Dendritic cell treated with granulocyte-macrophage colony-stimulating factor and Interleukin-4, amounts not matched to agents 40 ng/mL and 50 ng/mL, for 4 days (primary cell): ENCODE measurements around the gene NRBF2.
"Not testable (repeated sequence)": the region's sequence is repeated elsewhere in the genome, so short reads cannot be mapped to it uniquely, and the experiment has no call there.

ENCODE experiments used
- H3K27ac Mint-ChIP-seq: one replicate; pipeline ENCODE4 v1.8.0; 2022; ENCODE audit warnings: mild to moderate bottlenecking, mixed read lengths
- H3K27me3 Mint-ChIP-seq: one replicate; pipeline ENCODE4 v1.8.0; 2022; ENCODE audit warnings: mild to moderate bottlenecking, mixed read lengths
- H3K36me3 Mint-ChIP-seq: one replicate; pipeline ENCODE4 v1.8.0; 2022; ENCODE audit warnings: low read depth, mixed read lengths
- H3K4me1 Mint-ChIP-seq: one replicate; pipeline ENCODE4 v1.8.0; 2022; ENCODE audit warnings: low read depth, mixed read lengths
- H3K4me3 Mint-ChIP-seq: one replicate; pipeline ENCODE4 v1.8.0; 2022; ENCODE audit warnings: mild to moderate bottlenecking, moderate library complexity, mixed read lengths
- H3K9me3 Mint-ChIP-seq: one replicate; pipeline ENCODE4 v1.8.0; 2022; ENCODE audit warnings: mixed read lengths
- intact Hi-C: fragments of 100-400 bp; cut with micrococcal nuclease; formaldehyde crosslinking; loops from one replicate; pipeline ENCODE4 v1.15.0; 2022

Gene NRBF2

DNA sequence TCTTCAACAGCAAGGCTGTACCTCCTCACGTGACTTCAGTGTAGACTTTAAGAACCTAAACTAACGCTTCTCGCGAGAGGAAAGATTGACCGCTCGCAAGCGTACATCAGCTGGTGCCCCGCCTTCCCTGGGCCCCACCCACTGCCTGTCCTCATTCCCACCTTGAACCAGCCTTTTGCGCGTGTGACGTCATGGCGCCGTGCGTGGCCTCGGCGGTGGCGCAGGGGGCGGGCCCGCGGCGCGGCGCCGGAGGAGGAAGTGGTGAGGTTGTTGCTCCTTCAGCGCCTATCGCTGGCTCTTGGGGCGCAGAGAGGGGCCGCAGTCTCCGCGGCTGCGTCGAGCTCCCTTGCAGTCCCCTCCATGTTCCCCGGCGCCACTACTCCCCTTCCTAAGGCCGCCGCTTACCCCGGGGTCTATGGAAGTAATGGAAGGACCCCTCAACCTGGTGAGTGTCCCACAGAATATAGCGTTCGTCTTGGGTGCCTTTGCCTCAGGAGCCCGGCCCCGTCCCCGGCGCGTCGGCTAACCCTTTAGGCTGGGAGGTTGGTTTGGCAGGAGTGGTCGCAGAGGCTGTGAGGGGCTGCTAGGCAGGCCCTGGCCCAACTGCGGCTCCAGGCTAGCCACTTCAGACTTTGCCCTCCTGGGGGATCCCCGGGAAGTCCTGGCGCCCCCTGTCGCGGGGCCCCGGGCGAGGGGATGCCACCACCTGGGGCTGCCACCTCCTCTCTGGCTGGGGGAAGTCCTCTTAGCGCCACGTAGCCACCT is at the start of gene NRBF2:
NRBF2 (plus strand) TSS at position 273 of the 765 bp plus-strand sequence; CDS start at position 416, 143 bp downstream.
- peaks cover 37% of the 10 kb centered on the region for H3K4me1 Mint-ChIP-seq
- H3K27me3 Mint-ChIP-seq, result peaks cover 16% of the 10 kb centered on the region
- peaks cover 18% of the 10 kb centered on the region for H3K36me3 Mint-ChIP-seq
- H3K27ac Mint-ChIP-seq, result peak within 1 kb of the TSS; percentile 94
- peak within 1 kb of the TSS; percentile 88 for H3K4me3 Mint-ChIP-seq
- peaks cover 21% of the 10 kb centered on the region for H3K9me3 Mint-ChIP-seq
- intact Hi-C loops, result no loop called here

DNA sequence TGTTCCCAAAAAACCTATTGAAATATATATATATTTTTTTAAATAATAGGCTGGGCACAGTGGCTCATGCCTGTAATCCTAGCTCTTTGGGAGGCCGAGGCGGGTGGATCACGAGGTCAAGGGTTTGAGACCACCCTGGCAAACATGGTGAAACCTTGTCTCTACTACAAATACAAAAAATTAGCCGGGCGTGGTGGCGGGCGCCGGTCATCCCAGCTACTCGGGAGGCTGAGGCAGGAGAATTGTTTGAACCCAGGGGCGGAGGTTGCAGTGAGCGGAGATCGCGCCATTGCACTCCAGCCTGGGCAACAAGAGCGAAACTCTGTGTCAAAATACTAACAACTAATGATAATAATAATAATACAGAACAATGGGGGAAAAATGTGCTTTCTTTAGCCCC is 49.7 kb upstream of the NRBF2 start:
- not testable (repeated sequence) for H3K4me3 Mint-ChIP-seq, H3K9me3 Mint-ChIP-seq, H3K27ac Mint-ChIP-seq, H3K4me1 Mint-ChIP-seq, H3K36me3 Mint-ChIP-seq
- H3K27me3 Mint-ChIP-seq, result peaks cover 20% of the 10 kb centered on the region
- intact Hi-C loops, result loop anchor here (5.0 to 10.0 kb wide), 3 partner anchors 71 to 266 kb away; partner anchors contain the start of gene EGR2

DNA sequence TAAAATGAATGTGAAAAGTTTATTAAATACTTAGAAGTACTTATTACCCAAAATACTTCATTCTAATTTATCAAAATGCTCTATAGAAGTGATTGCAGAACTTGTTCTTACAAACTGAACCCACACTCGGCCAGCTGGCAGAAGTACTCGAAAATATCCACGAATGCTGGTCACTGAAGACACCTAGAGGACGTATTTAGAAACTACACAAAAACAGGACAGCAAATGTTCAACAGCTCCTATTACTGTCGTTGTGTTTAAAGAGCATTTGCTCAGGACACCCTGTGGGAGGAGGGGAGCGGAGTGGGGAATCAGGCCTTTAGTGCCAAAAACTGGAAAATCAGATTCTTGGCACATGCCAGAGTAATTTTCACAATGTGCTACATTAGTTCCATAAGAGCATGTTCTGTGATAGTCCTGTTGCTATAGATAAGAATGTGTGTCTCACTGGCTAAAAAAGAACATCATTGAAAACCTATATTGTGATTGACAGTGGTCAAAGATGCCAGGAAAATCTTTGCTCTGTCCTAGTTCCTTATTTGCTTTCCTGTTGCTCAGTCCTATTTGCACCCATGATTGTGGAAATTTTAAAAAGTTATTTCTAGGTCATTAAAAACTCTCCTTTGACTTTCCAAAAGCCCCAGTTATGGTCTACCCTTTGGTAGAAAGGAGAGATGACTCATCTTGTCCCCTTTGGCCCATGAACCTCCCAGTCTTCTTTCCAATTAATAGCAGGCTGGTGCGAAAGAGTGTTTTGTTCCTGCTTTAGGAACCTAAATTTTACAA is 49.0 kb upstream of the NRBF2 start:
- H3K4me3 Mint-ChIP-seq, result no peak overlapping the region
- peaks cover 22% of the 10 kb centered on the region for H3K27me3 Mint-ChIP-seq
- H3K36me3 Mint-ChIP-seq, result no peaks in the 10 kb centered on the region
- H3K4me1 Mint-ChIP-seq, result no peaks in the 10 kb centered on the region
- no peaks in the 10 kb centered on the region for H3K9me3 Mint-ChIP-seq
- H3K27ac Mint-ChIP-seq, result no peak overlapping the region
- intact Hi-C loops, result loop anchor here (1.0 to 10.0 kb wide), 5 partner anchors 71 to 647 kb away; partner anchors contain the start of gene EGR2

DNA sequence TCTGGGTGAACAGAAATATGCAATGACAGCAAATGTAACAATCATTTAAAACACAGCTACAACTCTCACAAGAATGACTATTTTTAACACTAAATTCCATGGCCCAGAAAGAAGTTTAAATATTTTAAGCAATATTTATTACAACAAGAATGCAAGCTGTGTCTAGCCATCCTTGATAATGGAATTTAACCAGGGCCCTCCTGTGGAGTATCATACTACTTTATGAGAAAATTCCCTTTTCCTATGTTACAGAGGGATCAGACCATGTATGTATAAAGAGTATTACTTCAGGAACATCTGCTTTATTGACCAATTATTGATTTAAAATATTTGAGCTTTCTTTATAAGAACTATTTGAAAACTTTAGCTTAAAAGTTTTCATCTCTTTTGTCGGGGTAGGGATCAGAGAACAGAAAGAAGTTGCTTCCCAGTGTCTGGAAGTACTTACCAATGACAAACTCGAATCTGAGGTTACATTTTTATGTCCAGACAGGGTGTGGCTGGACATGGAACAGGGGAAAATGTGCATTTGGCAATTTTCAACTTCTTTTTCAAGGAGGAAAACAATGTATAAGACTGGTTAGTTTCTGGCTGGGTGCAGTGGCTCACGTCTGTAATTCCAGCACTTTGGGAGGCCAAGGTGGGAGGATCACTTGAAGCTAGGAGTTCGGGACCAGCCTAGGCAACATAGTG is 48.3 kb upstream of the NRBF2 start:
- Mint-ChIP-seq H3K27ac (no peak overlapping the region), H3K9me3 (no peaks in the 10 kb centered on the region), H3K4me1 (no peaks in the 10 kb centered on the region), H3K36me3 (no peaks in the 10 kb centered on the region), H3K27me3 (peaks cover 21% of the 10 kb centered on the region), H3K4me3 (no peak overlapping the region)
- intact Hi-C loops, result loop anchor here (1.0 to 10.0 kb wide), 5 partner anchors 70 to 648 kb away; partner anchors contain the start of gene EGR2

DNA sequence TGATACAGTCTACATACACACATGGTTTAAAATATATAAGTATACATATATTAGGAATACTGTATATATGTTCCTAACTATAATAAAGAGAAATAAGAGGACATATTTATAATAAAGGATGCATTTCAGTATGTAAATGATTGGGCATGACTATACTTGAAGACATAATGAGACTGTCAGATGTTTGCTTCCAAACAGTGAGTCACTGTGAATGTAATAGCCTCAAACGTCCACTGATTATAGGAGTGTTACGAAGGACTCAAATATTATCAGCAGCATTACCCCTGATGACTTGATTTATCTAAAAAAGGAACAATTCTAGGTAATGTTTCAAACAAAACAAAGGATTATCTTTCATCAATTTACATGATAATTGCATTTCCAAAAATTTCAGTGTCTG is 39.9 kb upstream of the NRBF2 start:
- Mint-ChIP-seq H3K27me3 (peaks cover 14% of the 10 kb centered on the region), H3K9me3 (no peaks in the 10 kb centered on the region), H3K27ac (no peak overlapping the region), H3K36me3 (no peaks in the 10 kb centered on the region), H3K4me1 (no peaks in the 10 kb centered on the region), H3K4me3 (no peak overlapping the region)
- intact Hi-C loops, result no loop called here

DNA sequence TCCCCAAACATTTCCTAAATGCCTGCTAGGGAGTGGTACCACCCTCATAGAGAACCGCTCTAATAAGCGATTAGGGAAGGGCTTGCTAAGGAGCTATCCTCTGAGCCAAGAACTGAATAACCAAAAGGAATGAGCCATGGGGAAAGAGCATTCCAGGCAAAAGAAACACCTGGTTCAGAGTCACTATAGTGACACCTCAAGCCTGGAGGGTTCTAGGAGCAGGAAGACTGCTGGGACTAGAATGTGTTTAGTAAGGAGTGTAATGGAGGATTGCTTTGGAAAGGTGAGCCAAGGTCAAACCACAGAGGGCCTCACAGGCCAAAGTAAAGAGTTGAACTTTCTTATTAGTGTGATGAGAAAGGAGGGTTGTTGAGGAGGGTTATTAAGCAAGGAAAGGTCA is 38.7 kb upstream of the NRBF2 start:
- no peaks in the 10 kb centered on the region for H3K9me3 Mint-ChIP-seq
- intact Hi-C loops, result no loop called here
- H3K36me3 Mint-ChIP-seq, result no peaks in the 10 kb centered on the region
- peaks cover 11% of the 10 kb centered on the region for H3K27me3 Mint-ChIP-seq
- H3K4me1 Mint-ChIP-seq, result no peaks in the 10 kb centered on the region
- no peak overlapping the region for H3K27ac Mint-ChIP-seq
- H3K4me3 Mint-ChIP-seq, result no peak overlapping the region

DNA sequence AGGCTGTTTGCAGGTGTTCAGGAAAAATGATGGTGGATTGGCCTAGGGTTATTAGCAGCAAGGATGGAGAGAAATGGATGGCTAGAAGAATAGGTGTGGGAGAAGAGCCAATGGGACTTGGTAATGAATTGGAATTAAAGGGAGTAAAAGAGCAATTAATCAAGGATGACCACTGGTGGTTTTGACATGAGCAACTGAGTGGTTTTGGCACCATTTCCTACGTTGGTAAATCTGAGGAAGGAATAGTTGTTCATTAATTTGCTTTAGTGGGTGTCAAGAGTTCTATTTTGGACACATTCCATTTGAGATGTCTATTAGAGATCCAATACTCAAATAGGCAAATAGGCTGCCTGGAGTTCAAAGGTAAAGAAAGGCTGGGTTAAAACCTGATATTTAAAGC is 38.2 kb upstream of the NRBF2 start:
- Mint-ChIP-seq H3K4me1 (no peaks in the 10 kb centered on the region), H3K4me3 (no peak overlapping the region), H3K9me3 (no peaks in the 10 kb centered on the region), H3K27ac (no peak overlapping the region), H3K27me3 (peaks cover 9% of the 10 kb centered on the region), H3K36me3 (no peaks in the 10 kb centered on the region)
- intact Hi-C loops, result no loop called here

DNA sequence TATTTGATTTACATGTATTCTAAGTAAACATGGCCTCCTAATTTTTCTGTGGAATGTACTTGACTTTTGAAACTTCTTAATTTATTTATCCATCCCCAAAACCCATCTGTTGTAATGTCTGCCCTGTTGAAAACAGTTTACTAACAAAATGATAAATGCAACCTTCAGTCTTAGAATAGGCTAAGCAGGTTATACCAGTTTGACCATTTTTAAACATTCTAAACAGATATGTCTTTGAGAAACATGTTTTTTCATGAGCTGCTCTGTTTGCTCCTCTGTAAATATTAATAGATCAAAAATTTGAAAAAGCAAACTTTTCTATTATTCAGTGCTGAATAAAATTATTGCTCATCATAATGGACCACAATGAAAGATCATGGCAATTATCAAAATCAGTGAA is 33.4 kb upstream of the NRBF2 start:
- H3K9me3 Mint-ChIP-seq, result no peaks in the 10 kb centered on the region
- peaks cover 15% of the 10 kb centered on the region for H3K27me3 Mint-ChIP-seq
- no peaks in the 10 kb centered on the region for H3K36me3 Mint-ChIP-seq
- no peak overlapping the region for H3K4me3 Mint-ChIP-seq
- H3K27ac Mint-ChIP-seq, result no peak overlapping the region
- H3K4me1 Mint-ChIP-seq, result peaks cover 4% of the 10 kb centered on the region
- intact Hi-C loops, result no loop called here

DNA sequence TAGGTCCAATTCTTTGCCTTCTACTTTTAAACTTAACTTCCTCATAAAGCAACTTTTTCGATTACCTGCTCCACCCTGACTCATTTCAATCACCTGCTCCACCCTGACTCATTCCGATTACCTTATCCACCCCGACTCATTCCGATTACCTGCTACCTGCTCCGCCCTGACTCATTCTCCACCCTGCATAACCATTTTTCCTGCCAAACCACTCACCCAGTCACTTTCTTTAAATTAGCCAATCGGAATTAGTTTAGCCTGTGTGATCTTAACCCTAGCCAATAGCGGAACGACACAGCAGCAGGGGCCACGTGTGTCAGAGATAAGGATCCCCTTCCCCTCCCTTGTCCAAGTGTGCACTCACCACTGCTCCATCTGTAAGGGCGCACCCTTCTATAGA is 32.0 kb upstream of the NRBF2 start:
- intact Hi-C loops, H3K27ac Mint-ChIP-seq: not testable (repeated sequence)

DNA sequence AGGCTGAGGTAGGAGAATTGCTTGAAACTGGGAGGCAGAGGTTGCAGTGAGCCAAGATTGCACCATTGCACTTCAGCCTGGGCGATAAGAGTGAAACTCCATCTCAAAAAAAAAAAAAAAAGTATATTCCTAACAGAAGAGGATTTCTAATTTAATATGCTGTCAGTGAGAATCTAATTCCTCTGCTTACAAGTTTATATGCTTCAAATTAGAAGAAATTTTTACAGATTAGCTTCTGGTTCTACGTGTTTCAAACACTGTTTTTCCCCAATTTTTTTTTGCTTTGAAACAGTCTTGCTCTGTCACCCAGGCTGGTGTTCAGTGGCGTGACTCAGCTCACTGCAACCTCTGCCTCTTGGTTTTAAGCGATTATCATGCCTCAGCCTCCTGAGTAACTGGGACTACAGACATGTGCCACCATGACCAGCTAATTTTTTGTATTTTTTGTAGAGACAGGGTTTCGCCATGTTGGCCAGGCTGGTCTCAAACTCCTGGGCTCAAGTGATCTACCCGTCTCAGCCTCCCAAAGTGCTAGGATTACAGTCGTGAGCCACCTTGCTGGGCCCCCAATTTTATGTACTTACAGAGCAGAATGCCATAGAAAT is 30.7 kb upstream of the NRBF2 start:
- H3K27ac Mint-ChIP-seq, H3K4me3 Mint-ChIP-seq, intact Hi-C loops, H3K36me3 Mint-ChIP-seq, H3K9me3 Mint-ChIP-seq: not testable (repeated sequence)
- Mint-ChIP-seq H3K27me3 (peaks cover 22% of the 10 kb centered on the region), H3K4me1 (peaks cover 18% of the 10 kb centered on the region)

More for the DNA sequence above, 32.0 kb upstream of the NRBF2 start:
- H3K27me3 Mint-ChIP-seq, result peaks cover 21% of the 10 kb centered on the region
- H3K9me3 Mint-ChIP-seq, H3K4me3 Mint-ChIP-seq, H3K36me3 Mint-ChIP-seq, H3K4me1 Mint-ChIP-seq: not testable (repeated sequence)

DNA sequence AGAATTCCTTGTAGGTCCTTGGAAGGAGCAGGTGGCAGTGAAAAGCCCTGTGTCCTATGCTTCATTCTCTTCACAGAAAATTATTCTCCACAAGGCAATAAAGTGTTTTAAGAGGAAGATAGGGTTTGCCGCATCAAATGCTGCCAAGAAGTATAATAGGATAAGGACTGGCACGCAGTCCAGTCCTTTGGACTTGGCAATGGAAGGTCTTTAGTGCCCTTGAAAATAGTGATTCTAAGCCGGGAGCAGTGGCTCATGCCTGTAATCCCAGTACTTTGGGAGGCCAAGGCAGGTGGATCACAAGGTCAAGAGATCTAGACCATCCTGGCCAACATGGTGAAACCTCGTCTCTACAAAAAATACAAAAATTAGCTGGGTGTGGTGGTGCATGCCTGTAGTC is 29.9 kb upstream of the NRBF2 start:
- H3K4me3 Mint-ChIP-seq, H3K36me3 Mint-ChIP-seq, H3K27ac Mint-ChIP-seq, intact Hi-C loops, H3K9me3 Mint-ChIP-seq: not testable (repeated sequence)
- H3K27me3 Mint-ChIP-seq, result peaks cover 18% of the 10 kb centered on the region
- H3K4me1 Mint-ChIP-seq, result peaks cover 18% of the 10 kb centered on the region

DNA sequence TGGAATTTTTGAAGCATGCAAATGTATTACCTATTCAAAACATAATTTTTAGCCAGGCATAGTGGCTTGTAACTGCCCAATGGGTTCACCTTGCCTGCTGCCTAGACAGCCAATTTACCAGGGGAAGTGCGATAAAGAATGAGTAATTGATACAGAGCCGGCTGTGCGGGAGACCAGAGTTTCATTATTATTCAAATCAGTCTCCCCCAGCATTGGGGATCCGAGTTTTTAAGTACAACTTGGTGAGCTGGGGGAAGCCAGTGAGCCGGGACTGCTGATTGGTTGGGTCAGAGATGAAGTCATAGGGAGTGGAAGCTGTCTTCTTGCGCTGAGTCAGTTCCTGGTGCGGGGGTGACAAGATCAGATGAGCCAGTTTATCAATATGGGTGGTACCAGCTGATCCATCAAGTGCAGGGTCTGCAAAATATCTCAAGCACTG is 29.1 kb upstream of the NRBF2 start:
- no peak overlapping the region for H3K4me3 Mint-ChIP-seq
- no peaks in the 10 kb centered on the region for H3K36me3 Mint-ChIP-seq
- H3K9me3 Mint-ChIP-seq, result no peaks in the 10 kb centered on the region
- peaks cover 18% of the 10 kb centered on the region for H3K27me3 Mint-ChIP-seq
- peaks cover 18% of the 10 kb centered on the region for H3K4me1 Mint-ChIP-seq
- intact Hi-C loops, result no loop called here
- peak overlapping the region; percentile 3 for H3K27ac Mint-ChIP-seq

DNA sequence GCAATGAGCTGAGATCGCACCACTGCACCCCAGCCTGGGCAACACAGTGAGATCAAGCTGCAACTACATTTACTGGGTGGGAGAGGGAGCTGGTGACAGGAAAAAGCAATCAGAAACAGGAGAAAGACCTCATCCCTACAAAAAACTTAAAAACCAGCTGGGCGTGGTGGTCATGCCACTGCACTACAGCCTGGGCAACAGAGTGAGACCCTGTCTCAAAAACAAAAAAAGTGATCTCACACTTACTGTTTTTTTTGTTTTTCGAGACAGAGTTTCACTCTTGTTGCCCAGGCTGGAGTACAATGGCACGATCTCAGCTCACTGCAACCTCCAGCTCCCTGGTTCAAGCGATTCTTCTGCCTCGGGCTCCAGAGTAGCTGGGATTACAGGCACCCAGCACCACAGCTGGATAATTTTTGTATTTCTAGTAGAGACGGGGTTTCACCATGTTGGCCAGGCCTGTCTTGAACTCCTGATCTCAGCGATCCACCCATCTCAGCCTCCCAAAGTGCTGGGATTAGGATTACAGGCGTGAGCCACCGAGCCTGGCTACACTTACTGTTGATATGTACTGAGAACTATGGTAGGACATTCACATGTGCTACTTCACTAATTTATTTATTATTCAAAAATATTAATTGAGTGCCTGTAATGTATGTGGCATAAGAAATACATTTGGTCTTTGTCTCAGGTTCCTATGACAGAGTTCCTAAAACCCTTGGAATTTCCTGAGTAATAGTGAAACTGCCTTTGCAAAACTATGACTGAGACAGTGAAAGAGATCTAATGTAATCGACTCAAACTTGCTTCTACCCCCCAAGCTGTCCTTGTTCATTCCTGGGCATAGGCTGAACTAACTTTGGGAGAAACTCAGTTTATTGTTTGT is 27.7 kb upstream of the NRBF2 start:
- no peaks in the 10 kb centered on the region for H3K9me3 Mint-ChIP-seq
- H3K27ac Mint-ChIP-seq, result no peak overlapping the region
- H3K27me3 Mint-ChIP-seq, result peaks cover 17% of the 10 kb centered on the region
- H3K4me3 Mint-ChIP-seq, result no peak overlapping the region
- no peaks in the 10 kb centered on the region for H3K36me3 Mint-ChIP-seq
- intact Hi-C loops, result no loop called here
- H3K4me1 Mint-ChIP-seq, result peaks cover 18% of the 10 kb centered on the region
